Activated T-cell treated with anti-CD3 and anti-CD28 coated beads for 48 hours (primary cell): Measurements from ENCODE around the gene RNF26.
A peak's percentile ranks its signal among the peaks of the same experiment; 100 is the strongest.
"Not testable (repeated sequence)": the region's sequence is repeated elsewhere in the genome, so short reads cannot be mapped to it uniquely, and the experiment has no call there.

Source experiments
- DNase-seq: peaks from one replicate; pipeline ENCODE4 v3.0.0-alpha.2; 2020; ENCODE audit warnings: low read depth

Gene RNF26

DNA sequence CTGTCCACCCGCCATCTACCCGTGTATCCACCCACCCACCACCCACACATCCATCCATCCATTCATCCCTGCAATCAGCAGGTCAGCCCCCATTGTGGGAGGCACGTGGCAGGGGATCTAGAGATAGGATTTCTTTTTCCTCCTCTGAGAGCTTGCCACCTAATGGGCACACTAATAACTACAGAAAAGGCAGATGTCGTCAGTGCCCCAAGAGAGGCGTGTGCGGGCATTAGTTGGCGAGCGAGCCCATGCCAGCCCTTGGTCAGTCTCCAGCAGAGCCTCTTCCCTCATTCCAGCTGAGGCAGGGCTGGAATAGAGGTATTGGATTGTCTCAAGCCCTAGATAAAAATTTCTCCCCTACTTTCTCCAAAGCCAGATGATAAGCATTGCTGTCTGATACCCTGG, 37.5 kb downstream of the RNF26 start:
- no peak for DNase-seq

DNA sequence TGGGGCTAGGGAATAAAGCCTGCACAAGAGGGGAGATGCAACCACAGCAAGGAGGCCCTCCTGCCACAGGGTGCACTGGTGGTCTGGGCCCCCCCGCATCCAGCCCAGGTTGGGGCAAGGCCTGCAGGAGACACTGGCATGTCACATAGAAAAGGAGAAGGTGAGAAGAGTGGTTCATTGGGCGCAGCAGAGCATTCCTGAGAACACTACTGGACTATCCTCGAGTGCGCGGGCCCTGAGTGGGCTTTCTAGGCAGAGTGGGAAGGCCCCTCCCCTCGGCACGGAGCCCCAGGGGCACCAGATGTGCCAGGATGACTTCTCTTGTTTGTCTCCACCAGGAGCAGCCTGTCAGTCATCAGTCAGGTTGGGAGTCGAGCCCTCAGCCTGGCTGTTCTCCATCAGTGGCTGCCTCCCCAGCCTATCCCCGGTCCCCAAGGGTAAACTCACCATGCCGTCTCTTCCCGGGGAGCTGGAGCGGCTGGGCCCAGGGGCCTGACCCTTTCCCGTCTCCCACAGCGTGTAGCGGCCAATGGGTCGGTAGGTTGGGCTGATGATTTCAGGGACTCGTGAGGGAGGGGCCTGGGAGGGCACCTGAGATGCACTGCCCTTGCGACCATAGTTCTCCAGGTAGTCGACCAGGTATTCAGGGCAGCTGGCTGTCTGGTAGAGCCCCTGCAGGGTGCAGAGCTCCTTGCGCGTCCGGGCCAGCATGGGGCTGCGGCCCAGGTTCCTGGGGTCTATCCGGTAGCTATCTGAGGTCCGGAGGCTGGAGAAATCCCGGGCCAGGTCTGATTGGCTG, 38.1 kb downstream of the RNF26 start:
- DNase-seq, result no peak

DNA sequence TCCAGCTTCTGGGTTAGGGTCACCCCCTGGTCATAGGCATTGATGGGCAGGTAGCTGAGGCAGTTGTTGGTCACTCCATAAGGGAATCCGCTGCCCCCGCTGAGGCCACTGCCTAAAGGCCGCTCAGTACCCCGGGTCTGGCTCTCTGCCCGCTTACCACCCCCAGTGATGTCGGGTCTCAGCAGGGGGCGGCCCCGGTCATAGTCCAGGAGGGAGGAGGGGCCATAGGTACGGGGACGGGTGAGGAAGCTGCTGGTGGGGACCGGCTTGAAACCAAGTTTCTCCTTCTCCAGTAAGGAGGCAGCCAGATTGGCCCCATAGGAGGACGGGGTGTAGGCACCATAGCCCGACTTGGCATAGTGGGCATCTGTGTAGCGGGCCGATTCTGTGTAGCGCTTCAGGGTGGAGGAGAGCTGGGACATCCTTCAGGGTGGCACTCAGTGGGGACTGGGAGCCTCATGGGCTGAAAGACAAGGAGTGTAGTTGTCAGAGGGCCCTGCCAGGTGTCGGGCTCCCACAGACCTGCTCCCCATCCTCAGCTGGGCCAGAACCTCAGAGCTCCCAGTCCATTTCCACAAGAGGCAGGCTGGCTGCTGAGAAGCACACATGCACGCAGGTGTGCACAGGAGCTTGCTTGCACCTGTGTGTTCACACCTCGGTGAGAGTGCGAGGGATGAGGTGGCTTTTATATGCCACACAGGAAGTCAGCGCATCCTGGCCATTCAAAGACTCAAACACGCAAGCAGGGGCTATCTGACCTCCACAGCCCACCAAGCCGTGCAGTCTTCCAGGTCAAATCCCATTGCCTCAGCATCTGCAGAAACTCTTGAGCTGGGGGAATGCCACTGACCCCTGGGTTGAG, 39.0 kb downstream of the RNF26 start:
- no peak for DNase-seq

DNA sequence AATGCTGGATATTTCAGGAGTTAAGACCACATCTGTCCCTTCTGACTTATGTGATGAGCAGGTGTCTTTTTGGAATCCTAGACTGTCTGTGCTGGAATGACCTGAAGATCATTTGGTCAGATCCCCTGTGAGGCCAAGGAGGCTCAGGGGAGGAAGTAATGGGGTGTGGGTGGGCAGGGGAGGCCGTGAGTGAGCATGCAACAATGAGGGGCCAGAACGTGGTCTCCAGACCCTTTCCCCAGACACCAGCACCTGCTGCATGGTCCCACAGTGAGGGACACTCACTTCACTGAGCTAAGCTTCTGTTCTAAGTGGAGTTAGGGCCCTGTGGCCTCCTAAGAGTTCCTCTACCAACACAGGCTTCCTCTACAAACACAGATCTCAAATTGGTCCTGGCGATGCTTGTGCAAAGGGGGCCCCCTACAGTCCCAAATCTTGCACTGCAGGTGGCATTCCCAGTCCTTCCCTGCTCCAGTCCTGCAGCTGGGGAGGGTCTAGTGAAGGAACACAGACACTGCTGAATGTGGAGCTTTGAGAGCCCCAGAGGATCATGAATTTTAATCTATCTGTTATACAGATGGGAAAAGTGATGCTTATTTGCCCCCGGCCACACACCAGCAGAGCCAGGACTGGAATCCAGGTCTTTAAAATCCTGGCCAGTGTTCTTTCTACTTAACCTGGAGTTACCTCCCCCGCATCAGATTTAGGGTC, 39.7 kb downstream of the RNF26 start:
- DNase-seq, result peak; percentile 47

DNA sequence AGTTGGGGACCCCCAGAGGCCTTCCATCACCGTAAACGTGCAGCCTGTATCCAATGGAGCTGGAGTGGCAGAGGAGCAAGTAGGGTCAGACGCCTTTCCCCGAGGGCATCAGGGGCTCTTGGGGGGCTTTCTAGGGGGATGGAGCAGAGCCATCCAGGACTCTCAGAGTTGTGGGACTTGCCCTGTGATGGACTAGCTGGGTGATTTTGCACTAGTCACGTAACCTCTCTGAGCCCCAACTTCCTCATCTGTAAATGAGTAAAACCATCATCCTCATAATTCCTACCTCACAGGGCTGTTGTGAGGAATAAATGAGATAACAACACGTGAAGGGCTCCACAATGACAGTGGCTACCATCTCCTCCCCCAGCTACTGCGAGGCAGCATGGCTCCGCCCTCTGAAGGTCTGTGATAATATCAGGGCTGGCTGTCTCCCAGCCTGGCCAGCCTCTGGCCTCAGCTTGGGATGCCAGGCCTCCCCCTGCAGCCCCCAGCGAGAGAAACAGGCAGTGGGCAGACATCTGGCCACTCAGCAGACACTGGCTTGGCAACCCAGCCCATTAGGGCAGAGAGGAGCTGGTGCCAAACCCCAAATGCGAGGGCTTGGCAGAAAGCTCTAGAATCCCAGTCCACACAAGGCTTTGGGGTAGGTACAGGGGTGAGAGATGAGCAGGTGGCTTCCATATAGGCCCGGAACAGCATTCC, 40.5 kb downstream of the RNF26 start:
- DNase-seq, result no peak

DNA sequence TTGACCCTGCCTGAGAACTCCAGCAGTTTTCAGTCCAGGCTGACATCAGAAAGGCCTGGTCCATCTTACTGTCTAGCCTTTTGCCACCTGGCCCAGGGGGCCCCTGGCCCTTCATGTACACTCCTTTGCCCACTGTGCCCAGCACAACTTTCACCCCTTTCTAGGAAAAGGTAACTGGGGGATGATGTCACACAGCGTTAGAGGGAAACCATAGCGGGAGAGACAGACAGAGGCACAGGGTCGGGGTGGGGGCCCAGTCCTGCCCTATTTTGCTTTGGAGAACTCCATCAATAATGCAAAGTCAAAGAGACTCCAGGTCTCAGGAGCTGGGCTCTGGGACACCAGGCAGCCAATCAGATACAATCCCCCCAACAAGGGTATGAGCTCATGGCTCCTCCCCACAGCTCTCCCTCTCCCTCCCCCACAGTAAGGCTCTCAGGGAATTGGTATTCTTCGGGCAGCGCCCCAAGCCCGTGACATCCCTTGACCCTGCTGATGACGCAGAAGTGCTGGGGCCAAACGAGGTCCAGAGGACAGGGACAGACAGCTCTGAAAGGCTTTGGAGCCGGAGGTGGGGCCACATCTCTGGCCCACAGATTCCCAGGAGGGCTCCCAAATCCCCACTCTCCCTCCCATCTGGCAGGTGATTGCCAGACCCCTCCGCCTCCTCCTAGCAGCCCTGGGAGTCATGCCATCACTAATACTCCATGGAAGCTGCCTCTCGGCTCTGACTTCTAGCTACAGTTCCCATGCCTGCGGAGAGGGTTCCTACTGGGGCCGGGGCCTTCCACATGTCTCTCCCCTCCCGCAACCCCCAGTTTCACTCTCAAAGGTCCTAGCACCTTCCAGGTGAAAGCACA, 41.2 kb downstream of the RNF26 start:
- DNase-seq, result no peak

DNA sequence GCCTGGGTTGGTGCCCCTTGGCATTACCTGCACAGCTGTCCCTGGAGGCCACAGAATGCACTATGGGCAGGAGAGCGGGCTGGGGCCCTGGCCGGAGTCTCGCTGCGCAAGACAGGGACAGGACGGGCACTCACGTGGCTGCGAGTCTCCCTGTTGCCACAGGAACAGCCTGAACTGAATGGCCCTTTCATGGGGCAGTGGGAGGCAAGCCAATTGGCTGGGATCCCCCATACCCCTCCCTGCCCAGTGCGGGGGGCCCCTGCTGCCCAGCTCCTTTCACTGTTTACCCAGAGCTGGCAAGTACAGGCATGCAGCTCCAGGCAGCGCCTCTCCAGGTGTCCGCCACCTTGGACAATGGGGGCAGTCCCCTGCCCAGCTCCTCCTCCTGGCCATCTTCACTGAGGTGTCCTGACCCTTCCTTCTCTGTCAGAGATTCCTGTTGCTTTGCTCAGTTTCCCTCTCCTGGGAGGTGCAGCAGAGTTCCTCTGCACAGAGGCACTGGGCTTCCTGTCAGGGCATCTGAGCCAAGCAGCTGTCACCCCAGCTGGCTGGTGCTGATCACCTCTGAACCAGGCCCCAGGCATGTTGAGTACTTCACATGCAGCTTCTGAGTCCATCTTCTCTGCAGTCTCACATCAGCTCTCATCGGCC, 42.0 kb downstream of the RNF26 start:
- DNase-seq, result no peak

DNA sequence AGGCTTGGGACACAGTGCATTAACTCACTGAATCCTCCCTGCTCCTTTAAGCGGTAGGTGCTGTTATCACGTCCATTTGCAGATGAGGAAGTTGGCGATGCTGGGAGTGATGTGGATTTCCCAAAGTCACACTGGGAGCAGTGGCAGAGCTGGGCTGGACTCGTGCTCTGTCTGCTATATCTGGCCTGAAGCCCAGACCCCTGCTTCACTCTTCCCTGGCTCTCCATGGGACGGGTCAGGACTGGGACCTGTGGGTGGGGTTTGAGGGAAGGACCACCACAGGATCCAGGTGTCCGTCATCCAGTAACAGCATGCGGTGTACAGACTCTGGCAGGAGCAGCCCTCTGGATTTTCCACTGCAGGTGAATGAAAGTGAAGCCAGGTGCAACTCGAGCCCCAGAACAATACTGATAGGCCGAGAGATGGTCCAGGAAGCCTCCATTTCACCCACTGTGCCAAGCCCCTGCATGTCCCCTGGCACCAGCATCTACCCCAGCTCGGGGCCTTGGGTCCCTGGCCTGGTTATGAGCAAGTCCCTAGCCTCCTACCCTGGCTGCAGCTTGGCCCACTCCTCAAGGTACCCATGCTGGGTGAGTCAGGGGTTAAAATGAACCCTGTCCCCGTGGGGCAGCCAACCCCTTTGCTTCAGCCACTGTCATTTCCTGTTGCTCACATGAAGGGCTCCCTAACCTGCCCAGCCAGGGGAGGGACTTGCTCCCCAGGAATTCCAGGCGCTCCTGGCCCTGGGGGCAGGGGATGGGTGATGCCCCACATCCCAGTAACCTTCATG, 43.0 kb downstream of the RNF26 start:
- no peak for DNase-seq

DNA sequence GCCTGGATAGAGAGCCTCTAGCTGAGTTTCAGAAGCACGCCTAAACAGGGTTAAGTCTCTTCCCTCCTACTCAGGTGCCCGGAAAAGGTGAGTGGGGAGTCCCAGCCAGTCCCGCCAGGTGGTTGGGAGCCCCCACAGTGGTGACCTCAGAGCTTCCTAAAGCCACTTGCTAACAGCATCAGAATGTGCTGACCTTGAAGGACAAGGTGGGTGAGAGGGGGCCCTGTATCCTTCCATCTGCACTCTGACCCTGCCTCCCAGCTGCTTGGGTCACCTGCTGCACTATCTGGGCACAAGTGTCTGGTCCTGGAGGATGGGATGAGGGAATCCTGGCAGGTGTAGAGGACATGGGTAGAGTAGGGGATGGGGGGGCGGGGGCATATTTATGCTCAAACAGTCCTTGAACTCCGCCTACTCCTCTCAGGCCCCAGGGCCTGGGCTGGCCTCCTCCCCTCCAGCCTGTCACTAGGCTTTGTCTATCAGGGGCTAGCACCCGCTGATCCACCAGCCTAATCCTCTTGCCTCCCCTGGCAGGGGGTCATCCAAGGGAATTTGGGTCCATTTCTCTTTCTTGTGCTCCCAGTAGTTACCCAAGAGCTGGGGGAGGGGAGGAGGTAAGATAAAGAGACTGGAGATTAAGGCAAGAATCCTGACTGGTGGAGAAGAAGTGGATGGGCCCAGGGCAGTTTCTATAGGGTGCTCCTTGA, 43.8 kb downstream of the RNF26 start:
- DNase-seq, result no peak

DNA sequence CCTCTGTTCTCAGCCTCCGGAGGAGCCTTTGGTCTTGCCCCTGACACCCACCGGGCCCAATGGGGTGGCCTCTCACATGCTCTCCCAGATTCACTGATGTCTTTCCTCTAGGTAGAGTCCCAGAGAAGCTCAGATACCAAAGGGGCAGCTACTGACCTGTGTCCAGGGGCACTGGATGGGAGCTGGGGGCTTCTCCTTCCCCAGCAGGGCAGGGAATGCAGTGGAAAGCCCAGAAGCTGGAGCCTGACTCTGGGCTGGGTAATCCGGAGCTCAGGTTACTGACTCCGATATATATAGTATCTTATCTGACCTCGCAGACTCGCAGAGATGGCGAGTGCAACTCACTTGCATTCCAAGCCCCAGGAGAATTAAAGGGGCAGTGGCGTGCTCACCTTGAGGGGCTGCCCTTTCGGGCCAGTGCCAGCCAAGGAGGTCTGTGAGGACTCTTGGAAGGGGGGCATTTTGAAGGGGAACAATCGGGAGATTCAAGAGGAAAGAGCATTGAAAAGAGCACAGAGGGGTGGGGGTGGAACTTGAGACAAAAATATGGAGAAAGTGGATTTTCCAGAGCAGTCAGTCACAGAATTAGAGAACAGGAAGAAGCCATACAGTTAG, 44.6 kb downstream of the RNF26 start:
- DNase-seq, result no peak

DNA sequence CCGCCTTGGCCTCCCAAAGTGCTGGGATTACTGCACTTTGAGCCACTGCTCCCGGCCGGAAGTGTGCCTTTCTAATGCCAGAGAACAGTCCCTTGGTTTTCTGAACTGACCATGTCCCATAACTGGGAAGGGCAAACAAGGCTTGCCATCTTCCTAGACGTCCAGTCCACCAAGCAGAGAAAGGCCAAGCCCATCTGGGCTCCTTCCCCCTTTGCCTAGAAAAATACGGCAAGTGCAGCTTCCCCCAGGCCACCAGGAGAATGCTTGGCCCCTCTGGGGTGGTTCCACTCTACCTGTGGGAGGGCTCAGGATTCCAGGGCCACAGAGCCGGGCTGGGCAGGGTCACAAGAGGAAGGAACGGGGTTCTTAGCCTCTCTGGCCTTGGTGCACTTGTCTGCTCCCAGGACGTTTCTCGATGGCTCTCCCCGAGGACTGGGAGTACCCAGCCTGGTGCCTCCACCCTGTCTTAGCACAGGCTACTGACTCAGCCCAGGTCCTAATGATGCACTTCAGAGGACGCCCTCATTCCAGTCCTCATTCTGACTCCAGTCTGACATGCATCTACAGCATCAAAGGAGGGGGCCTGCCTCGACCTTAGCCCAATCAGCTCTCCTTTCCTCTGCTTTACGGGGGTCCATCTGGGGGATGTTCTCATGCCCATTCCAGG, 46.0 kb downstream of the RNF26 start:
- no peak for DNase-seq

DNA sequence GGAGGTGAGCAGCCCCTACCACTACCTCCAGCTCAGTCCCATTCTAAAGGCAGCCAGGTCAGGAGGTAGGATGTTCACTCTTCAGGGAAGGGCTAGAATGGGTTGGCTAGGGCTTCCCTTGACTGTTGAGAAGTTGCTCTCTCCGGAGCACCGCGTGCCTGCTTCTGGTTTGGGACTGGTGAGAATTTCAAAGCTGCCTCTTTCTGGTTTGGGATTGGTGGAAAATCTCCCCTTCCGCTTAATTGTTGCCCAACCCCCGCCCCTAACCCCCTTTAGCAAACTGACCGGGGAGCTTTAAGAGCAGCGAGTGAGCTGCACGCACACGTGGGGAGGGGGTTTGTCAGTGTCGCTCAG, 46.5 kb downstream of the RNF26 start:
- no peak for DNase-seq

DNA sequence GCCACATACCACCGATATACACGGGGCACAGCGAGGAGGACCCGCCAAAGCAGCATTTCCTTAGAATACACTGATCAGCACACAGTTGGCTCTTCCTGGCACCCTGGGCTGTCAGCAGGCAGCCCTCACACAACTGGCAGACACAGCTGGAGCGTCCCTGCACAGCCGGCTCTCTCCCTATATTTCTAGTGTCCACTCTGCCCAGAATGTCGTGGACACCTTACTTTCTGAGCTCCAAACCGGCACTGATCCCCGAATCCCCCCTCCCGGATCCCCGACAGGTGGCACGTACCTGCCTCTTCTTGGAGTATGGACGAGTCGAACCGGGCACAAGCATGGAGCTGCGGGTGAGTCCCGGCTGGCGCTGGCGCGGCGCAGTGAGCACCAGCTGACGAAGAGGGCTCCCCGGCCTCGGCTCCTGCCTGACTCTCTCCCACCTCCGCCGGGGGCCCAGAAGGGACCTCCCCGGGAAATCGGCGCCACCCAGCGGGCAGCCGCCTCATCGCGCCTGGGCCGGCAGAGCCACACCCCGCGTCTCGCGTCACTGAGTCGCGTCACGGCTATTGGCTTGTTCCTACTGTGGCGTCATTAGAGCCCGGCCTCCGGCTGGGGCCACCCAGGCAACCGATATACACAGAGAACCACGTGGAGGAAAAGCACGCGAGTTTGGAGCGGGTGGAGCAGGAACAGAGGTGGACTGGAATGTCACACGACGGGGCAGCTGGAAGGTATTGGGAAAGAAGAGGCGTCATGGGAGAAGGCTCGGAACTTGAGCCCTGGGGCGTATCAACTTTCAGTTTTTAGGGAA, 47.1 kb downstream of the RNF26 start, which contains the start of gene USP2:
TSS of gene USP2 (minus strand) at position 510 of the 808 bp plus-strand sequence. CDS start 8,210 bp downstream, outside the sequence.
- DNase-seq, result peak; percentile 98

DNA sequence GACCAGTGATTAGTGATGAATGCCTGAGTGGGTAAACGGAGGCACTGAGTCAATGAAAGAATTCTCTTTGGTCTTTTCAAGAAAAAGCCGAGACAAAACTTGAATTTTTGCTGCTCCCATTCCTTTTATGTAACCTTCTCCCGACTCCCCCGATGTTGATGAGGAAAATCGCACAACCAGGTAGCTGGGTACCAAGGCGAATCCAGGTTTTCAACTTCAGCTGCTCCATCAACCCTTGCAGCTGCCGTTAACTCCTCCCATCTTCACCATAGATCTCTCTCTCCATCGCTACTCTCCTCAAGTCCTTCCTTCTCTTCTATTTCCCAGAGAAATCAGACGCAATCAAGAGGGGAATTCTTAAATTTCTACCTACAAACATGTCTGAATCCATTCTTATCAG, 47.8 kb downstream of the RNF26 start:
- no peak for DNase-seq

DNA sequence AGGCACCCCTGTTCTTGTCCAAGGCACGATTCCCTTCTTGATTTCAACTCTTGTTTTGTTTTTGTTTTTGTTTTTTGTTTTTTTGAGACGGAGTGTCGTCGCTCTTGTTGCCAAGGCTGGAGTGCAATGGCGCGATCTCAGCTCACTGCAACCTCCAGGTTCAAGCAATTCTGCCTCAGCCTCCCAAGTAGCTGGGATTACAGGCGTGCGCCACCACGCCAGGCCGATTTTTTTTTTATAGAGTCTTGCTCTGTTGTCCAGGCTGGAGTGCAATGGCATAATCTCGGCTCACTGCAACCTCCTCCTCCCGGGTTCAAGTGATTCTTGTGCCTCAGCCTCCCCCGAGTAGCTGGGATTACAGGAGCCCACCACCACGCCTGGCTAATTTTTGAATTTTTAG, 48.2 kb downstream of the RNF26 start:
- not testable (repeated sequence) for DNase-seq

DNA sequence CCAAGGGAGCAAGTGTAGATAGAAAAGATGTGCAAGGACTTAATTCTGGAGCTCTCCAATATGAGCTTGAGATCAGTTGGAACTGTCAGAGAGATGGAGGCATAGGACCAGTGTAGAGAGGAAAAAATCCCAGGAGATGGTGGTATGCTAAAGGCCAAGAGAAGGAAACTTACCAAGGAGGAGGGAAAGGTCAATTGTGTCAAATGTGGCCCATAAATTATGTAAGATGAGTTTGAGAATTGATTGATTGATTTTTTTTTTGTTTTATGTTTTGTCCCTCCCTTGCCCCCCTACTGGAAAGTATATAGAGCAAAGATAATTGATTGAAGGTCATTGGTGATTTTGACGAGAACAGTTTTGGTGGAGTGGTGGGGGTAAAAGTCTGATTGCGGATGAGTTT, 50.0 kb downstream of the RNF26 start:
- DNase-seq, result no peak
